HG02870 (cell line): ENCODE measurements around the gene CERKL.
A peak's percentile ranks its signal among the peaks of the same experiment; 100 is the strongest.

Experiments used
- ATAC-seq: cut with Tn5 transposase; IDR thresholded peaks from one replicate; pipeline ENCODE4 v1.9.1; 2021; ENCODE audit warnings: mild to moderate bottlenecking, moderate library complexity; ENCODE audit not compliant: unreplicated experiment

Gene CERKL

DNA sequence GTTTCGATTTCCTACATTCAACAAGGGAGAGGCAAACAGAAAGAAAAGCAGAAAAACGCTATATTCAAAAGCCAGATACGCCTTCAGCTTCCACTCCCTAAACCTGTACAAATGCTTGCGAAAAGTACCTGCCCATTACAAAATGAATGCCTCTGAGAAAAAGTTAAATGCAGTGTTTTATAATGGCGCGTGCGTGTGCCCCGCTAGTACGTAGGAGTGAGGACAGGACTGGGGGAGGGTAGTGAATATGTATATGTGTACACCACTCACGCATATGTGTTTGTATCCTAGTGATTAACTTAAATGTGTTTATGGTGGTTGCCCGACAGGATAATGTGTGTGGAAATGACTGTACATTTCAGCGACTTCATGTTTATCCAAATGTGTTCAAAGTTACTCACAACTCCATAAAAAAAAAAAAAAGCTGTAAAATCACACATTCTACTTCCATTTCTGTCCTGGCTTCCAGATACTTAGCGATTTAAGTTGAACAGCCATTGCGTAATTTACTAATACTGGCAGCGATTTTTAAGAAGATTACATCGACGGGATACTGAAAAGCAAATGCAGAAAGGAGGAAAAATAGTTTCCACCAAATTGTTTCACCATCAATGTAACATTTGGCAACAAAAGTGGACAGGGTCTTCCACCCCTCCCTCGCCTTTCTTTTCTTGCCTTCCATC lies 22.1 kb upstream of the CERKL start:
- no peak for ATAC-seq

DNA sequence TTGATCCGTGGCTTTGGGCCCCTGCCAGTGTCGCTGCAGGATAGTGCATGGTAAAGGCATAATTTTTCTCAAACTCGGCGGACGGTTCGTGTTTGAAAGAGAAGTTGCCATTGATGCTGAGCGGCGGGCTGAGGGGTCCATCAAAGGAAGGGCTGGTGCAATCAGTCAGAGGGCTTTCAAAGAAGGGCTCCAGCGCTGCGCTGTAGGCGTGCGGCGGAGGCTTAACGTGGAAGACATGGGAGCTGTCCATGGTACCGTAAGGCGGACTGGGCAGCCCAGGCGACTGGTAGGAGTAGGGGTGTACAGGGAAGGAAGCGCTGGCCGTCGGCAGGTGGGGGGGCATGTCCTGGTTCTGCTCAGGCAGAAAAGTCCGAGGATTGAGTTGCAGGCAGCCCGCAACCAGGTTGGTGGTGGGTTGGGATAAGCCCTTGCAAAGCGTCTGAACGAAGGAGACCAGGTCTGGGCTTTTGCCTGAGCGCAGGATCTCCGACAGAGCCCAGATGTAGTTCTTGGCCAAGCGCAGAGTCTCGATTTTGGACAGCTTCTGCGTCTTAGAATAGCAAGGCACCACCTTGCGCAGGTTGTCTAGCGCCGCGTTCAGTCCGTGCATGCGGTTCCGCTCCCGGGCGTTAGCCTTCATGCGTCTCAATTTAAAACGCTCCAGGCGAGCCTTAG lies 21.1 kb upstream of the CERKL start:
- ATAC-seq: no peak

DNA sequence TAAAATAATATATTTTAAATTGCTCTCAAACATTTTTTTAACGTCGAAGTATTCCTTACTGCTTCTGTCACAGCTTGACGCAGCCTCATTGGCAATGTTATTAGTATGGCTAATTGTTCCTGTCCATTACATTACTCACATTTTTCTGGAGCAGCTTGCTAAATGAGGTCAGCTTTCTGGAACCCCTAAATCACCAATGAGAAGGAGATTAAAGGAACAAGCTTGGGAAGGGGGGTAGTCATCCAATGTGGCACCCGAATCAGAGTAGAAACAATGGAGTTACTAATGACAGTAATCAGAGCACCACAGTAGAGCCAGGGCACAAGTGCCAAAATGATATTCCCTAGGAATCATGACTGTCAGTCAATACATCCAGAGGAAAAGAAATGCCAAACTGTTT lies 18.3 kb upstream of the CERKL start:
- no peak for ATAC-seq

DNA sequence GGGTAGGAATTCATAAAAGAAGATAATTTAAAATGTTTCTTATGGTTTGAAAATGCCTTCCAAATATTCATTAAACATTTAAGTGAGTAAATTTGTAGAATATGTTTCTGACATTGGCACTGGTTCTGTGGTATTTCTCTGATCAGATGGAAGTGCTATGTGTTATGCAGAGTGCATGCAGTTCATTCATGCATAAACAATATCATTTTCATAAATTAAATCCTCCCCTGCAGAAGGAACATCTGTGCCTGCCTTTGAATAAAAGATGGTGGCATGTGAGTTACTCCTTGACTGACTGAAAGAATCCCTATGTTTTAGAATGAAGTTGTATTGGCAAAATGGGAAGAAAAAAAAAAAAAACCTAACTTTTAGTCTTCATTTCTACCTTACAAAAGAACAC lies 17.6 kb upstream of the CERKL start:
- no peak for ATAC-seq

DNA sequence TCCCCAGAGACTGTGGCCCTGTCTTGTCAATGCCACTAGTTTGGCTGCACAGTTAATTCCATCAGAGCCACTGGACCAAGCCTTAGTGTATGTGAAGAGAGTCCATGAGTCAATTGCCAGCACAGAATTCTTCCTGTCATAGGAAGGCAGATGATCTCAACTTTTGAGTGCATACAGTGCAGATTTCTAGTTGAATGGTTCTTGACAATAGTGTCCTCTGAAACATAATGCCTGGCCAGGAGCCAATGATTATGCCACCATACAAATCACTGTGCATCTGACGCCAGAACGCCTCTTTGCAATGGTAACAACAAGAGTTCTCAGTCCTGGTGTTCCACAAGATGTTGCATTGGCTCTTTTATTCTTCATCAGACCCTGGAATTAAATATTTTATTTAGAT lies 16.3 kb upstream of the CERKL start:
- ATAC-seq: peak; percentile 2

DNA sequence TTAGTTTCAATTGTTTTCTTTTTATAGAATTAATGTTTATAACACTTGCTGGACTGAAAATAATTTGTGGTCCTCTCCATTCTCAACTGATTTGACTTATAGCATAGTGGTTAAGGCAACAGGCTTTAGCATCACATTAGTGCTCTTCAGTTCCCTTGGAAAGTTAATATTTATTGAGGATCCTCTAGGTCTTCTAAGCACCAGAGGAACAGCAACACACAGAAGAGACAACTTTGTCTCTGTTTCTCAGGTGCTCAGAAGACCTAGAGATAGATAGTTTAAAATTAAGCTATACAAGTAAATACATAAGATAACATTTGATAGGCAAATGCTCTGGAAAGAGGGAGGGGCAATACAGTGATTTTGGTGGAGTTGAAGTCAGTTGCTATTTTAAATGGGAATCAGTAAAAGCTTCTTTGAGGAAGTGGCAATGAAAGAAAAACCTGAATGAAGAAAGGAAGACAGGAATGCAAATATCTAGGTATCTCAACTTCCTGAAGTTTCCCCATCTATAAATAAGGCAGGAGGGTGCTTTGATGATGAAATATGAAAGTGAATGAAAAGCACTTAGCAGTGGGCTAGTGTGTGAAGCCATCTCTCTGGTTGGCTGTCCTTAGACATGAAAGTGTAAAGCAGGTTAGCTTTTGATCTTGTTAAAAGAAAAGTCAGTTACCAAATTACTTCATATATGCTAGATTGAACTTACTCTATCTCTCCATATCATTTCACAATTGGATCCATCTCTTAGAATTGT lies 15.5 kb upstream of the CERKL start:
- peak; percentile 92 for ATAC-seq

DNA sequence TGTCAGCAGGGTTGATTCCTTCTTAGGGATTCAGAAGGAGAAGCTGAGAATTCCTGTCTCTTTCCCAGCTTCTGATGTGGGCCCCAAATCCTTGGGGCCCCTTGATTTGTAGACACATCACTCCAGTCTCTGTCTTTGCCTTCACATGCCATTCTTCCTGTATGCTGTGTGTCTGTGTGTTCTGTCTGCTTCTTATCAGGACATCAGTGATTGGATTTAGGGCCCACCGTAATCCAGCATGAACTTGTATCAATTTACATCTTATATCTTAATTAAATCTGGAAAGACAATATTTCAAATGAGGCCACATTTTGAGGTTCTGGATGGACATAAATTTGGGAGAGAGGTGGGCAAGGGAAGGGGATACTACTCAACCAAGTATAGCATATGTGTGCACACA lies 13.7 kb upstream of the CERKL start:
- ATAC-seq: no peak

DNA sequence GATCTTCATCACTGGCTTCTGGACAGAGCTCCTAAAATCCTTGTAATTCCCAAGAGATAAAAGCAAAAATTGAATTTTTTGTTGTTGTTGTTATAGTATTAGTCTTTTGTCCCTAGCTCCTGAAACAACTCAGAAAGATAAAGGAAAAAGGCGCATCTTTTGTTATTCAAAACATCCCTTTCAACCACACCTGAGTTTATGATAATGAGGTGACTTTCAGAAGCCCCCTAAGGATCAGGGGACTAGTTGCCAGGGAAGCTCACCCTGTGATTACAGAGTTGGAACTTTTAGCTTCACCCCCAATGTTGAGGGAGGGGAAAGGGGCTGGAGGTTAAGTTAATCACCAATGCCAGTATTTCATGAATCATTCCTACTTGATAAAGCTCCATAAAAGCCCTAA lies 10.3 kb upstream of the CERKL start:
- ATAC-seq: no peak

DNA sequence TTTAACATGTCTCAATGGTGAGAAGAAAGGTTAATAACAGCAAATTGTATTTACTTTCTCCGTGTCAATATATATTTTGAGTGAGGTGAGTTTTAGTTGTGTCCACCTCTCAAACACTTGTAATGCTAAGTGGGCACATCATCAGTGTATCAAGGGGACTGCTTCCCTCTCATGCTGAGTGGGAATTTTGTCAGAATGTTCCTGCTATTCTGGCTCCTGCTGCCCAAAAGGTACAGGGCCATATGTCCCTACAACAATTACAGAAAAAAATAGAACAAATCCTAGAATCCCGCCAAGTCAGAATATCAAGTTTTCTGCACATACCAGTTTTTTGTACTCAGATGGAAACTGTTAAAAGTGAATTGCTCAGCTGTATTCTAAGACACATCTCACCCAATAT lies 5.4 kb upstream of the CERKL start:
- ATAC-seq: no peak

DNA sequence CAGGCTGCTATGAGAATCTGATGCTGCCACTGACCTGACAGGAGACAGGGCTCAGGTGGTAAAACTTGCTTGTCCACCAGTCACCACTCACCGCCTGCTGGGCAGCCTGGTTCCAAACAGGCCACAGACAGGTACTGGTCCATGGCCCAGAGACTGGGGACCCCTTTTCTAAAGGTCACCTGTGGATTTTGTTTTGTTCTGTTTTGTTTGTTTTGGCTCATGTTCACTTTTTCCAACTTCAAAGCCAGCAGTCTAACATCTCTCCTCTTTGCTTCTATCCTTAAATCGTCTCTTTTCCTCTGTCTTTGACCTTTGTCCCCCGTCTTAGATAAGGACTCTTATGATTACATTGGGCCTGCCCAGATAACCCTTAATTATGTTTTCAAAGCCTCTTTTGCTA lies 3.3 kb upstream of the CERKL start:
- ATAC-seq: no peak

DNA sequence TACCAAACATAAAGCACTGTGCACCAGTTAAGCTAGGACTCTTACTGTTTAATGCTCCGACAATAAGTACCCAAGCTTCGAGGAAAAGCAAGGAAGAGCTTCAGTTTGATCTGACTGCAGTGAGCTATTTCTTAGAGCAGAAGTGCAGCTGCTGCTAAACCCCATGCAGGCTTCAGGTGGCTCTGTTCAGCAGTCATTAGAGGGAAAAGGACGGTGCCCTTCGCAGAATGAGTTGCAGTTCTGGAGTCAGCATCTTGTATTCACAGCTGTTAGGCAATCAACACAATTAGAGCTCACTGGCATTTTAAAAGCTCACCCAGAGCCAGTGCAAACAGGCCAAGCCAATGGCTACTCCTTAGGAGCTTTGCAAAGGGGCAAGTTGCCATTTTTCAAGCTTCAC lies 1.5 kb upstream of the CERKL start:
- ATAC-seq: no peak

DNA sequence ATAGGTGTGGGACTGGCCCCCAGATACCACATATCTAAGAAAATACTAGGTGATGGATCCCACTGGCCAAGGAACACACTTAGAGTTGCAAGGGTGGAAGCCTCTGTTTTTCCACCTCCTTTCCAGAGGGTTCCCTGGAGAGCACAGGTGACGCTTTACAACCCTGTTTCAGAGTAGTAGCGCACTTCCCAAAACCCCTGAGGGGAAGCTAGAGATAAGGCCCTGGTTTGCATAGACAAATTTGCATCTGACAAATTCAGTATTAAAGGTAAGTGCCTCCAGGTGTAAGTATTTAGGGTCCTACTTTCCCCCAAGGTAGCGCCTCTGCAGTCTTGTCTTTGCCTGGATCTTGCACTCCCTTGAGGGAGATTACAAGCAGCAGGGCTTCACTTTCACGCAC lies 474 bp upstream of the CERKL start:
- ATAC-seq: no peak

DNA sequence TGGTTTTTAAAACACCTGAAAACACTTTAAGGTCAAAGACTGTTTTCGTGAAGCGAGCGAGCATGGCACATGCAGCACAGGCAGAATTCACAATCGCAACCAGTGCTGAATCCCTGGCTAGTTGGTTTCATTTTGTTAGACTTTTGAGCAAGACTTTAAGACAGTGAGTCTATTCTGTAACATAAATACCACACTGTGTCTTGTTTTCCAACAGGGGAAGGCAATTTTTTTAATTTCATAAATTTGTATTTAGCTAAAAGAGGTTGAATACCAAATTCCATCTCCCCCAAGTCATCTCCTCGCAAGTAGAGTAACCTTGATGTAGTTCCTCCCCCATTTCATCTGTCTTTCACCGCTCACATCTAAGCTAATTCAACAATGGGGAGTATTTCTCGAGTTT lies 1.4 kb downstream of the CERKL start:
- no peak for ATAC-seq

DNA sequence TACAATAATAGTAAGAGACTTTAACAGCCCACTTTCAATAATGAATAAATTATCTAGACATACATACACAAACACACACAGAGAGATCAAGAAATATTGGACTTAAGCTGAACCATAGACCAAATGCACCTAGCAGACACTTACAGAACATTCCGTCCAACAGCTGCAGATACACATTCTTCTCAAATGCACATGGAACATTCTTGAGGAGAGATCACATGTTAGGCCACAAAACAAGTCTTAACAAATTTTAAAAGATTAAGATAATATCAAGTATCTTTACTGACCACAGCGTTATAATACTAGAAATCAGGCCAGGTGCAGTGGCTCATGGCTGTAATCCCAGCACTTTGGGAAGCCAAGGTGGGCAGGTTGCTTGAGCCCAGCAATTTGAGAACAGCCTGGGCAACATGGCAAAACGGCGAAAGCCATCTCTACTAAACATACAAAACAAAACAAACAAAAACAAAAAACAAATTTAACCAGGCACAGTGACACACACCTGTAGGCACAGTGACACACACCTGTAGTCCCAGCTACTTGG lies 7.4 kb downstream of the CERKL start:
- no peak for ATAC-seq

DNA sequence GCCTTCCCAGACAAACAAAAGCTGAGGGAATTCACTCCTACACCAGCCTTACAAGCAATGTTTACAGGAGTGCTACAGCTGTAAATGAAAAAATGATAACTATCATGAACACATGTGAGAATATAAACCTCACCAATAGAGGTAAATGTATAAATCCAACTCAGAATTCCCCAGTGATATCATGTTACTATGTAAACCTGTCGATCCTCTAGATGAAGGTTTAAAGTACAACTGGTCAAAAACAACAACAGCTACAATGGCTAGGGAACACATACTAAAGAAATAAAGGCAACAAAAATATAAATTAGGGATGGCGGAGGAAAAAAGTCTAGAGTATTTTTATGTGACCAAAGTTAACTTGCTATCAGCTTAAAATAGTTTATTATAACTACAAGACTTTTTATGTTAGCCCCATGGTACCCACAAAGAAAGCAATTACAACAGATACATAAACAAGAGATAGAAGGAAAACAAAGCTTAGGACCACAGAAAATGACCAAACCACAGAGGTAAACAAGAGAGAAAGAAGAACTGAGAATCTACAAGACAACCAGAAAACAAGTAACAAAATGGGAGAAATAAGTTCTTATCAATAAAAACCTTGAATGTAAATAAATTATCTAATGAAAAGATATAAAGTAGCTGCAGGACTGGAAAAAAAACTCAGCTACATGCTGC lies 8.3 kb downstream of the CERKL start:
- ATAC-seq: no peak

DNA sequence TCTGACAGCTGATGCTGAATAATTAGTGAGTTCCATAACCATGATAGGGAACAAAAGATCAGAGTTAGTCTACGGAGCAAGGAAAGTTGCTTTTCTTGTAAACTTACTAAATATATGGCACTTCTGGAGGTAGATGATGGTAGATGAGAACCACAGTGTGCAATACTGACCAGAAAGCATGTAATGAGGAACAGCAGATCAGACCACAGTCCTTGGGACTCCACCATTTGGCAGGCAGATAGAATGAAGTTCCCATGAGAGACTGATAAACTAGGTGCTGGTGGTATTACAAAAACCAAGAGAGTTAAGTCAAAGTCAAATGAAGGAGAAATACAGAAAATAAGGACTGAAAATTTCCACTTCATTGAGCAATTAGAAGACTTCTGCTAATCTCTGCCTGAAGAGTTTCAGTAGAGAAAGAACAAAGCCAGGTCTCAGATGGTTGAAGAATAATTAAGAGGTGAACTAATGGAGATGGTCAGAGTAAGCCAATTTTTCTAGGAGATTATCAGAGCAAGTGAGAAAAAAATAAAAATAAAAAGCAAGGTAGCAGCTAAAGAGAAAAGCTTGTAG lies 10.4 kb downstream of the CERKL start:
- no peak for ATAC-seq

DNA sequence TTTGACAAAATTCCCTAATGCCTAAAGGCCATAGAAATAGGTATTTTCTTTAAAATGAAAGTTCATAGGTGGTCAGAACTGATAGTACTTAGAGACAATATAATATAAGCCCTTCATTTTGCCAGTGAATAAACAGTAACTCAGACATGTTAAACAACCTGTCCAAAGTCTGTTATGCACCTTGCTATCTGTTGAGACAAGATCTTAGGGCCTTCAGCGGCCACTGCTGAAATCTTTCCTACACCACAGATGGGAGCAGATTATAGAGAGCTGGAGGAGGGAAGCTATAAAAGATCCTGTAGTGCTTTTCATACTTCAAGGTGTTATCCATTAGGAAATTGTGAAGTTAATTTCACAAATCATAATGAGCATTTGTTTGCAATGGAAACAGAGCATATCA lies 13.8 kb downstream of the CERKL start:
- ATAC-seq: no peak

DNA sequence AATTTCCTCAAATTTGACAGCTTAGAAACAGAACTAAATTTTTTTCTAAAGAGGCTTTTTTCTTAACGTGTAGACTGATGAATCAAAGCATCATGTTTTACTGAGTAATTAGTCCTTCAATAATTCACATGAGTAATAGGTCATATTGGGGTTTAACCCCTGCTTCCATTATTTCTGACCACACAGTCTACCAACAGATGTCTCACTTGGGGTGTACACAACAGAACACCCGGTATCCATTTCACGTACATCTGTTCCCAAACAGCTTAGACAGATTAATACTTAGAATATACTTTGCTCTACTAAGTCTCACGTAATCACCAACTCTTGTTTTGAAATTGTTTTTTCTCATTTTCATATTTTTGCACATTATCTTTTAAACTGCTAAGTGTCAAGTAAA lies 14.8 kb downstream of the CERKL start:
- no peak for ATAC-seq

DNA sequence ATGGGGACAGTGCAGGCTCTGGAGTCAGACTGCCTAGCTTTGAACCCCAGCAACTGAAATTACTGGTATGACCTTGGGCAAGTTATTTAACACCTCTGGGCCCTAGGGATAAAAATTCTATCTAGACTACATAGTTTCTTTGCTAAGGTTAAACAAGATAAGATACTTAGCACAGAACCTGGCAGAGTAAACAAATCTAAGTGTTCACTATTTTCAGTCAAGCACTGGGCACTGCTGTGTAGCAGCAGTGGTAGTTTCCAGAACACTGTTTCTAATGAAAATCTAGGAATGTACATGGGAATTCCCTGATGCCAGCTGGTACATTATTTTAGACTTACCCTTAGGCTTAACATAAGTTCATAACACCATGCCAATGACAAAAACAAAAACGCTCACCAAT lies 17.2 kb downstream of the CERKL start:
- ATAC-seq: no peak

DNA sequence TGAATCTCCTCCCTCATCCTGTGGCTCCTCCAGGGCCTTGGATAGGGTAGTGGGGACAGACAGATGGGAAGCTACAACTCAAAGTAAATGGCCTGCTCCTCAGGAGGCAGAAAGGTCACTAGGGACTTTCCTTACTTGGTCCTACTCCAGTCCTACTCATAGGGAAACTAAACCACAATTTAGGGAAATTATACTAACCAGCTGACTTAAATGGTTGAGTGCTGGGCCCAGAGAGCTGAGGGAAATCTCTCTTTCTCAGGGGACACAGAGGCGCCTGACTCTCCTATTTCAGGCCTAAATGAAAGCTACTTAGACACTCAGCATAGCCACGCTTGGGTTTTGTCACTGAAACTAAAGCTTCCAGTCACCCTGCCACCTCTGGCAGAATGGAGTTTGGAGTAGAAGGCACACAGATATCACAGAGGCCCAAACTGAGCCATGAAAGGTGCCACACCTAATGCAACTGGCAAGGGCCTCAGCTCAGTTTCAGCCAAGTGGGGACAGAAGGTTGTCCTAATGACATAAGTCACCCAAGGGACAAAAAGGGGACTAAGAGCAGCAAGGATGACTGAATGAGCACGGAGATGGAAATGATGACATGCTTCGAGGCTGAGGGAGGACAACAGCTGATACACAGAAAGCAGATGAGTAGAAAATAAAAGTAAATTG lies 24.0 kb downstream of the CERKL start:
- peak; percentile 85 for ATAC-seq
